ENCODE data around the gene CWF19L2. TPM values are rescaled to one million over a fixed set of nuclear protein-coding genes. Genes with fewer than 3 reads are reported as not detected.
"Not testable (repeated sequence)": the region's sequence is repeated elsewhere in the genome, so short reads cannot be mapped to it uniquely, and the experiment has no call there.

The CWF19L2 gene
- total RNA-seq, 2 experiments from 2014 or later: 19.2 to 20.3 TPM

- Mint-ChIP-seq H3K36me3 (no peaks in the 10 kb centered on the region), H3K27ac (no peak overlapping the region), H3K9me3 (peaks cover 7% of the 10 kb centered on the region), H3K4me1 (no peaks in the 10 kb centered on the region), H3K27me3 (peaks cover 22% of the 10 kb centered on the region), H3K4me3 (no peak overlapping the region)
- ATAC-seq (ENCODE audit: low read depth) (no peak), DNase-seq (no peak)
- POLR2A ChIA-PET: no interaction called here
These were observed 11.0 kb upstream of the CWF19L2 start for GRCh38 chr11:107468596-107468995.

GRCh38 chr11:107467696-107468095, 10.1 kb upstream of the CWF19L2 start:
- H3K27ac Mint-ChIP-seq: no peak overlapping the region

GRCh38 chr11:107466275-107466866, 8.7 kb upstream of the CWF19L2 start:
- H3K36me3 Mint-ChIP-seq; ATAC-seq (ENCODE audit: low read depth); POLR2A ChIA-PET; H3K27ac Mint-ChIP-seq; H3K4me3 Mint-ChIP-seq; H3K4me1 Mint-ChIP-seq; DNase-seq; H3K9me3 Mint-ChIP-seq: not testable (repeated sequence)
- H3K27me3 Mint-ChIP-seq: peaks cover 14% of the 10 kb centered on the region

More at GRCh38 chr11:107467696-107468095, 10.1 kb upstream of the CWF19L2 start:
- Mint-ChIP-seq H3K4me3 (no peak overlapping the region), H3K27me3 (peaks cover 17% of the 10 kb centered on the region), H3K9me3 (peaks cover 9% of the 10 kb centered on the region), H3K4me1 (no peaks in the 10 kb centered on the region), H3K36me3 (no peaks in the 10 kb centered on the region)
- no peak for ATAC-seq (ENCODE audit: low read depth)
- POLR2A ChIA-PET: interaction anchor here (0.7 kb wide), 1 partner anchor 10 kb away, joined by 3 read pairs; the partner anchor contains the start of gene CWF19L2
- DNase-seq: no peak

GRCh38 chr11:107457205-107457557, 444 bp downstream of the CWF19L2 start:
- DNase-seq (no peak), ATAC-seq (ENCODE audit: low read depth) (peak; percentile 47)
- peak overlapping the region; percentile 91 for H3K4me3 Mint-ChIP-seq
- peaks cover 9% of the 10 kb centered on the region for H3K36me3 Mint-ChIP-seq
- H3K27me3 Mint-ChIP-seq: peaks cover 2% of the 10 kb centered on the region
- no peaks in the 10 kb centered on the region for H3K9me3 Mint-ChIP-seq
- POLR2A ChIA-PET: interaction anchor here (1.0 to 1.4 kb wide), 5 partner anchors 9 to 1380 kb away, joined by 3 to 4 read pairs (median 3); partner anchors contain the start of genes AASDHPPT and KBTBD3
- peak overlapping the region; percentile 87 for H3K27ac Mint-ChIP-seq
- H3K4me1 Mint-ChIP-seq: peaks cover 22% of the 10 kb centered on the region

- Mint-ChIP-seq H3K4me1 (peaks cover 23% of the 10 kb centered on the region), H3K4me3 (no peak overlapping the region), H3K27me3 (no peaks in the 10 kb centered on the region), H3K9me3 (no peaks in the 10 kb centered on the region), H3K36me3 (peaks cover 14% of the 10 kb centered on the region), H3K27ac (no peak overlapping the region)
- no peak for DNase-seq
- POLR2A ChIA-PET: no interaction called here
- ATAC-seq (ENCODE audit: low read depth): no peak
These were observed 3.9 kb downstream of the CWF19L2 start for GRCh38 chr11:107453594-107454286.

GRCh38 chr11:107446822-107447431, 10.7 kb downstream of the CWF19L2 start:
- peaks cover 44% of the 10 kb centered on the region for H3K36me3 Mint-ChIP-seq
- DNase-seq (no peak), ATAC-seq (ENCODE audit: low read depth) (no peak)
- H3K27me3 Mint-ChIP-seq: no peaks in the 10 kb centered on the region
- peaks cover 8% of the 10 kb centered on the region for H3K4me1 Mint-ChIP-seq
- POLR2A ChIA-PET: interaction anchor here (1.3 kb wide), 1 partner anchor 11 kb away, joined by 3 read pairs; the partner anchor contains the start of gene CWF19L2
- no peak overlapping the region for H3K4me3 Mint-ChIP-seq
- peaks cover 2% of the 10 kb centered on the region for H3K9me3 Mint-ChIP-seq
- no peak overlapping the region for H3K27ac Mint-ChIP-seq

GRCh38 chr11:107442715-107443215, 14.9 kb downstream of the CWF19L2 start:
- ATAC-seq (ENCODE audit: low read depth): no peak
- DNase-seq: no peak
- peaks cover 60% of the 10 kb centered on the region for H3K36me3 Mint-ChIP-seq
- H3K9me3 Mint-ChIP-seq: peaks cover 2% of the 10 kb centered on the region
- H3K27ac Mint-ChIP-seq: no peak overlapping the region
- no peaks in the 10 kb centered on the region for H3K27me3 Mint-ChIP-seq
- POLR2A ChIA-PET: interaction anchor here (0.6 kb wide), 1 partner anchor 19 kb away, joined by 4 read pairs; no protein-coding TSS in a partner anchor
- no peak overlapping the region for H3K4me3 Mint-ChIP-seq
- peaks cover 8% of the 10 kb centered on the region for H3K4me1 Mint-ChIP-seq

GRCh38 chr11:107439586-107440167, 17.9 kb downstream of the CWF19L2 start:
- POLR2A ChIA-PET: no interaction called here
- DNase-seq: no peak
- no peak for ATAC-seq (ENCODE audit: low read depth)
- no peak overlapping the region for H3K27ac Mint-ChIP-seq
- peaks cover 40% of the 10 kb centered on the region for H3K36me3 Mint-ChIP-seq
- H3K4me3 Mint-ChIP-seq: no peak overlapping the region
- H3K27me3 Mint-ChIP-seq: no peaks in the 10 kb centered on the region
- peaks cover 2% of the 10 kb centered on the region for H3K4me1 Mint-ChIP-seq
- peaks cover 2% of the 10 kb centered on the region for H3K9me3 Mint-ChIP-seq

GRCh38 chr11:107438148-107438547, 19.5 kb downstream of the CWF19L2 start:
- H3K4me1 Mint-ChIP-seq: peaks cover 2% of the 10 kb centered on the region
- no peak overlapping the region for H3K27ac Mint-ChIP-seq
- DNase-seq (no peak), ATAC-seq (ENCODE audit: low read depth) (no peak)
- peaks cover 28% of the 10 kb centered on the region for H3K36me3 Mint-ChIP-seq
- H3K27me3 Mint-ChIP-seq: no peaks in the 10 kb centered on the region
- H3K4me3 Mint-ChIP-seq: no peak overlapping the region
- POLR2A ChIA-PET: no interaction called here
- H3K9me3 Mint-ChIP-seq: no peaks in the 10 kb centered on the region

- no peaks in the 10 kb centered on the region for H3K27me3 Mint-ChIP-seq
- ATAC-seq (ENCODE audit: low read depth) (no peak), DNase-seq (no peak)
- no peaks in the 10 kb centered on the region for H3K9me3 Mint-ChIP-seq
- POLR2A ChIA-PET: no interaction called here
- H3K27ac Mint-ChIP-seq: no peak overlapping the region
- peaks cover 5% of the 10 kb centered on the region for H3K4me1 Mint-ChIP-seq
- H3K36me3 Mint-ChIP-seq: peaks cover 28% of the 10 kb centered on the region
- H3K4me3 Mint-ChIP-seq: no peak overlapping the region
These were observed 27.1 kb downstream of the CWF19L2 start for GRCh38 chr11:107430525-107430924.

GRCh38 chr11:107427569-107428180, 29.9 kb downstream of the CWF19L2 start:
- ATAC-seq (ENCODE audit: low read depth) (no peak), DNase-seq (no peak)
- no peaks in the 10 kb centered on the region for H3K27me3 Mint-ChIP-seq
- H3K27ac Mint-ChIP-seq: no peak overlapping the region
- peaks cover 5% of the 10 kb centered on the region for H3K4me1 Mint-ChIP-seq
- POLR2A ChIA-PET: no interaction called here
- H3K36me3 Mint-ChIP-seq: peaks cover 34% of the 10 kb centered on the region
- H3K9me3 Mint-ChIP-seq: no peaks in the 10 kb centered on the region
- H3K4me3 Mint-ChIP-seq: no peak overlapping the region

- Mint-ChIP-seq H3K36me3 (peaks cover 23% of the 10 kb centered on the region), H3K27me3 (no peaks in the 10 kb centered on the region), H3K4me1 (peaks cover 3% of the 10 kb centered on the region), H3K27ac (no peak overlapping the region), H3K9me3 (no peaks in the 10 kb centered on the region), H3K4me3 (no peak overlapping the region)
- no peak for ATAC-seq (ENCODE audit: low read depth)
- POLR2A ChIA-PET: no interaction called here
- DNase-seq: no peak
These were observed 44.3 kb downstream of the CWF19L2 start for GRCh38 chr11:107413352-107413751.

- DNase-seq (no peak), ATAC-seq (ENCODE audit: low read depth) (no peak)
- Mint-ChIP-seq H3K9me3 (peaks cover 2% of the 10 kb centered on the region), H3K27ac (no peak overlapping the region), H3K4me3 (no peak overlapping the region), H3K27me3 (no peaks in the 10 kb centered on the region), H3K4me1 (peaks cover 3% of the 10 kb centered on the region), H3K36me3 (peaks cover 25% of the 10 kb centered on the region)
- POLR2A ChIA-PET: no interaction called here
These were observed 48.8 kb downstream of the CWF19L2 start for GRCh38 chr11:107408762-107409211.

Measured in activated naive CD8-positive, alpha-beta T cell treated with anti-CD3 and anti-CD28 coated beads, Interleukin-2, amount 10 ng/mL, durations not matched to agents 7 days and 5 days (primary cell).